Right lobe of liver (tissue), 4 donors: ENCODE measurements around the gene ARHGAP44.

Experiments
- CTCF ChIP-seq, 4 donors: fragments of 200-600 bp in 3 of 4; fragments of 450-650 bp in 1 of 4; IDR thresholded peaks; one replicate each; pipeline versions ENCODE4 v1.5.1 to v1.8.0; 2016 to 2022; ENCODE audit warnings: antibody characterized with exemption in 4 of 4, mild to moderate bottlenecking in 2 of 4
- POLR2A ChIP-seq: fragments of 450-650 bp; IDR thresholded peaks from one replicate; pipeline ENCODE4 v1.6.1; 2017; ENCODE audit warnings: antibody characterized with exemption, mild to moderate bottlenecking
- donor health status: DM: no; HTN: no; CAD: no.
- donor health status: DM: no; HTN: no; CAD: no.
- donor health status: DM: no; HTN: yes; CAD: no.

GRCh38 chr17:12821376-12821940 is 32.2 kb downstream of the ARHGAP44 start:
- TF ChIP-seq CTCF (IDR thresholded peaks at IDR 0.05) (no peak), POLR2A (no peak)
